ENCODE data around the gene OPN1SW.

DNA sequence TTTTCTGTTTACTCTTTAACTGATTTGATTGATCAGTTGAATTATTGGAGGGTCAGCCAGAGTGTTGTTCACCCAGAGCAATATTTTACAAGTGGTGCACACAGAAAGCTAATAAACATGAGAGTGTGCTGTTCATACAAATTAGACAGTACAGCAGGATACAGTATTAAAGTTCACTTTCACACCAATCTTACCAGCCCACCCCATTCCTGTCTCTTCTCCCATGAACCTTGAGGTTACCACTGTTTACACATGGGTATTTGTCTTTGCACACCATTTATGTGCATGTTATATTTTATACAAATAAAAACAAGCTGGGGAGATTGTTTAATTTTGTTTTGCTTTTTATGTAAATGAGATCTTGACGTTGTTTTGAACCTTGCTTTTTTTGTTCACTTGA, 29.9 kb downstream of the OPN1SW start:
- no peak for TF ChIP-seq POLR2A (IDR thresholded peaks at IDR 0.05)
- TF ChIP-seq, protein P1, sequence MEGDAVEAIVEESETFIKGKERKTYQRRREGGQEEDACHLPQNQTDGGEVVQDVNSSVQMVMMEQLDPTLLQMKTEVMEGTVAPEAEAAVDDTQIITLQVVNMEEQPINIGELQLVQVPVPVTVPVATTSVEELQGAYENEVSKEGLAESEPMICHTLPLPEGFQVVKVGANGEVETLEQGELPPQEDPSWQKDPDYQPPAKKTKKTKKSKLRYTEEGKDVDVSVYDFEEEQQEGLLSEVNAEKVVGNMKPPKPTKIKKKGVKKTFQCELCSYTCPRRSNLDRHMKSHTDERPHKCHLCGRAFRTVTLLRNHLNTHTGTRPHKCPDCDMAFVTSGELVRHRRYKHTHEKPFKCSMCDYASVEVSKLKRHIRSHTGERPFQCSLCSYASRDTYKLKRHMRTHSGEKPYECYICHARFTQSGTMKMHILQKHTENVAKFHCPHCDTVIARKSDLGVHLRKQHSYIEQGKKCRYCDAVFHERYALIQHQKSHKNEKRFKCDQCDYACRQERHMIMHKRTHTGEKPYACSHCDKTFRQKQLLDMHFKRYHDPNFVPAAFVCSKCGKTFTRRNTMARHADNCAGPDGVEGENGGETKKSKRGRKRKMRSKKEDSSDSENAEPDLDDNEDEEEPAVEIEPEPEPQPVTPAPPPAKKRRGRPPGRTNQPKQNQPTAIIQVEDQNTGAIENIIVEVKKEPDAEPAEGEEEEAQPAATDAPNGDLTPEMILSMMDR (IDR thresholded peaks at IDR 0.05): no peak

Measured in testis (tissue), 2 donors.